T-helper 17 cell (primary cell): ENCODE results near the gene SCIMP. TPM values are rescaled to one million over a fixed set of nuclear protein-coding genes. Genes with fewer than 3 reads are reported as not detected.
"Not testable (repeated sequence)": the region's sequence is repeated elsewhere in the genome, so short reads cannot be mapped to it uniquely, and the experiment has no call there.

Experiments
- ATAC-seq: fragments of 150-1000 bp; cut with Tn5 transposase; 2 replicates; pipeline ENCODE4 v1.10.0; 2021; ENCODE audit warnings: mild to moderate bottlenecking, moderate library complexity
- DNase-seq, 3 donors: peaks; one replicate each; pipeline versions ENCODE4 v3.0.0 to v3.0.0-alpha.2; 2020 to 2021
- H3K9me3 ChIP-seq: one replicate; pipeline ENCODE4 v1.7.0; 2013; ENCODE audit warnings: low read length, mild to moderate bottlenecking; ENCODE audit not compliant: control insufficient read depth, poor library complexity, severe bottlenecking
- H3K27ac Mint-ChIP-seq: one replicate; pipeline ENCODE4 v1.8.0; 2022; ENCODE audit warnings: mild to moderate bottlenecking, moderate library complexity, mixed read lengths
- H3K27me3 Mint-ChIP-seq: one replicate; pipeline ENCODE4 v1.8.0; 2022; ENCODE audit warnings: mixed read lengths
- H3K36me3 Mint-ChIP-seq: one replicate; pipeline ENCODE4 v1.8.0; 2022; ENCODE audit warnings: low read depth, mixed read lengths
- H3K4me1 Mint-ChIP-seq: one replicate; pipeline ENCODE4 v1.8.0; 2022; ENCODE audit warnings: mild to moderate bottlenecking, mixed read lengths
- H3K4me3 Mint-ChIP-seq: one replicate; pipeline ENCODE4 v1.8.0; 2022; ENCODE audit warnings: mild to moderate bottlenecking, moderate library complexity, mixed read lengths
- total RNA-seq, 4 donors: library from RNA in 2 of 4; stranded (reverse) in 2 of 4; gene quantifications; one replicate each; pipeline ENCODE4 v1.2.3 and lab custom pipeline; 2022 to 2026

SCIMP gene
- total RNA-seq, 2 donors from 2014 or later, result 0.76 to 4.8 TPM

- Mint-ChIP-seq H3K36me3 (peaks cover 2% of the 10 kb centered on the region), H3K27me3 (peaks cover 5% of the 10 kb centered on the region), H3K4me3 (peak overlapping the region; percentile 43), H3K27ac (peak overlapping the region; percentile 8), H3K4me1 (peaks cover 8% of the 10 kb centered on the region)
- DNase-seq (no peak), ATAC-seq (no peak)
- no peaks in the 10 kb centered on the region for H3K9me3 ChIP-seq
These were observed 20.4 kb upstream of the SCIMP start for GRCh38 chr17:5254903-5255521.

- no peak overlapping the region for H3K4me3 Mint-ChIP-seq
- DNase-seq (no peak), ATAC-seq (no peak)
- H3K36me3 Mint-ChIP-seq, result peaks cover 4% of the 10 kb centered on the region
- H3K9me3 ChIP-seq, result no peaks in the 10 kb centered on the region
- peak overlapping the region; percentile 8 for H3K27ac Mint-ChIP-seq
- H3K4me1 Mint-ChIP-seq, result peaks cover 13% of the 10 kb centered on the region
- H3K27me3 Mint-ChIP-seq, result peaks cover 5% of the 10 kb centered on the region
These were observed 19.8 kb upstream of the SCIMP start for GRCh38 chr17:5254414-5254813.

- Mint-ChIP-seq H3K27me3 (peaks cover 5% of the 10 kb centered on the region), H3K4me1 (peaks cover 5% of the 10 kb centered on the region), H3K27ac (peak overlapping the region; percentile 81), H3K4me3 (peak overlapping the region; percentile 80), H3K36me3 (peaks cover 2% of the 10 kb centered on the region)
- no peaks in the 10 kb centered on the region for H3K9me3 ChIP-seq
- peak; percentile 17 to 46 (median 24) for DNase-seq
- ATAC-seq, result peak; percentile 86
These were observed 15.0 kb upstream of the SCIMP start for GRCh38 chr17:5249615-5250014.

- DNase-seq (no peak), ATAC-seq (no peak)
- peaks cover 5% of the 10 kb centered on the region for H3K4me1 Mint-ChIP-seq
- no peaks in the 10 kb centered on the region for H3K27me3 Mint-ChIP-seq
- no peak overlapping the region for H3K4me3 Mint-ChIP-seq
- no peaks in the 10 kb centered on the region for H3K9me3 ChIP-seq
- H3K27ac Mint-ChIP-seq, result peak overlapping the region; percentile 81
- H3K36me3 Mint-ChIP-seq, result peaks cover 2% of the 10 kb centered on the region
These were observed 14.3 kb upstream of the SCIMP start for GRCh38 chr17:5248821-5249479.

- DNase-seq (no peak), ATAC-seq (no peak)
- no peak overlapping the region for H3K4me3 Mint-ChIP-seq
- peaks cover 2% of the 10 kb centered on the region for H3K36me3 Mint-ChIP-seq
- H3K27ac Mint-ChIP-seq, result no peak overlapping the region
- H3K9me3 ChIP-seq, result no peaks in the 10 kb centered on the region
- peaks cover 9% of the 10 kb centered on the region for H3K4me1 Mint-ChIP-seq
- no peaks in the 10 kb centered on the region for H3K27me3 Mint-ChIP-seq
These were observed 13.0 kb upstream of the SCIMP start for GRCh38 chr17:5247621-5248020.

- peak overlapping the region; percentile 70 for H3K4me3 Mint-ChIP-seq
- H3K36me3 Mint-ChIP-seq, result no peaks in the 10 kb centered on the region
- H3K27me3 Mint-ChIP-seq, result no peaks in the 10 kb centered on the region
- H3K9me3 ChIP-seq, result no peaks in the 10 kb centered on the region
- peaks cover 12% of the 10 kb centered on the region for H3K4me1 Mint-ChIP-seq
- ATAC-seq (peak; percentile 87), DNase-seq (no peak)
- H3K27ac Mint-ChIP-seq, result peak overlapping the region; percentile 87
These were observed 7.4 kb upstream of the SCIMP start for GRCh38 chr17:5241861-5242671.

- not testable (repeated sequence) for H3K4me3 Mint-ChIP-seq, ATAC-seq, H3K9me3 ChIP-seq, H3K27ac Mint-ChIP-seq, DNase-seq, H3K27me3 Mint-ChIP-seq, H3K36me3 Mint-ChIP-seq
- H3K4me1 Mint-ChIP-seq, result peaks cover 12% of the 10 kb centered on the region
These were observed 5.1 kb upstream of the SCIMP start for GRCh38 chr17:5239769-5240168.

GRCh38 chr17:5238333-5238732, 3.7 kb upstream of the SCIMP start:
- Mint-ChIP-seq H3K27ac (no peak overlapping the region), H3K27me3 (no peaks in the 10 kb centered on the region), H3K4me1 (peaks cover 12% of the 10 kb centered on the region), H3K4me3 (no peak overlapping the region), H3K36me3 (peaks cover 2% of the 10 kb centered on the region)
- ATAC-seq, result no peak
- DNase-seq, result no peak
- H3K9me3 ChIP-seq, result no peaks in the 10 kb centered on the region

- peak overlapping the region; percentile 2 for H3K27ac Mint-ChIP-seq
- H3K4me3 Mint-ChIP-seq, result no peak overlapping the region
- peaks cover 2% of the 10 kb centered on the region for H3K36me3 Mint-ChIP-seq
- H3K9me3 ChIP-seq, result no peaks in the 10 kb centered on the region
- ATAC-seq (peak; percentile 29), DNase-seq (no peak)
- no peaks in the 10 kb centered on the region for H3K27me3 Mint-ChIP-seq
- peaks cover 9% of the 10 kb centered on the region for H3K4me1 Mint-ChIP-seq
These were observed 2.9 kb upstream of the SCIMP start for GRCh38 chr17:5237541-5238016.

GRCh38 chr17:5236938-5237540, 2.4 kb upstream of the SCIMP start:
- no peak overlapping the region for H3K4me3 Mint-ChIP-seq
- H3K36me3 Mint-ChIP-seq, result peaks cover 2% of the 10 kb centered on the region
- no peaks in the 10 kb centered on the region for H3K9me3 ChIP-seq
- DNase-seq (no peak), ATAC-seq (no peak)
- no peaks in the 10 kb centered on the region for H3K27me3 Mint-ChIP-seq
- H3K4me1 Mint-ChIP-seq, result peaks cover 5% of the 10 kb centered on the region
- no peak overlapping the region for H3K27ac Mint-ChIP-seq

- not testable (repeated sequence) for ATAC-seq, H3K27ac Mint-ChIP-seq, H3K27me3 Mint-ChIP-seq, H3K4me3 Mint-ChIP-seq, H3K9me3 ChIP-seq, DNase-seq, H3K4me1 Mint-ChIP-seq, H3K36me3 Mint-ChIP-seq
These were observed 1.2 kb downstream of the SCIMP start for GRCh38 chr17:5233492-5233891.

GRCh38 chr17:5226940-5227878, 7.5 kb downstream of the SCIMP start:
- no peak for DNase-seq
- H3K9me3 ChIP-seq, result no peaks in the 10 kb centered on the region
- ATAC-seq, result no peak
- Mint-ChIP-seq H3K27ac (no peak overlapping the region), H3K4me1 (peaks cover 4% of the 10 kb centered on the region), H3K36me3 (peaks cover 2% of the 10 kb centered on the region), H3K27me3 (no peaks in the 10 kb centered on the region), H3K4me3 (no peak overlapping the region)
